NK-92 treated with Interleukin-12 subunit alpha and Interleukin-12 subunit beta, amount 100 ng/mL, for 24 hours (cell line): ENCODE data around the gene CASP1.
A peak's percentile ranks its signal among the peaks of the same experiment; 100 is the strongest.
"Not testable (repeated sequence)": the region's sequence is repeated elsewhere in the genome, so short reads cannot be mapped to it uniquely, and the experiment has no call there.

Experiments
- DNase-seq: peaks from one replicate; lab custom pipeline; 2025; lab: John Stamatoyannopoulos, UW

CASP1 gene

GRCh38 chr11:105045676-105046296 lies 10.8 kb upstream of the CASP1 start:
- no peak for DNase-seq

GRCh38 chr11:105044557-105045524 lies 9.9 kb upstream of the CASP1 start, which contains the start of gene CARD16:
CARD16 (minus strand) TSS chr11:105045335; CDS start chr11:105045297, 38 bp downstream.
- DNase-seq: not testable (repeated sequence)

GRCh38 chr11:105042178-105042577 lies 7.2 kb upstream of the CASP1 start:
- DNase-seq: no peak

- DNase-seq: no peak
Observed at GRCh38 chr11:105040703-105041102, 5.8 kb upstream of the CASP1 start.

GRCh38 chr11:105034388-105034787 lies 556 bp downstream of the CASP1 start:
- not testable (repeated sequence) for DNase-seq

GRCh38 chr11:105033781-105034180 lies 1.2 kb downstream of the CASP1 start:
- DNase-seq: no peak

GRCh38 chr11:105033343-105033742 lies 1.6 kb downstream of the CASP1 start:
- no peak for DNase-seq

GRCh38 chr11:105032495-105032894 lies 2.4 kb downstream of the CASP1 start:
- DNase-seq: no peak

- DNase-seq: no peak
Observed at GRCh38 chr11:105027678-105028077, 7.3 kb downstream of the CASP1 start.

- DNase-seq: no peak
Observed at GRCh38 chr11:105024394-105024793, 10.6 kb downstream of the CASP1 start.

GRCh38 chr11:105023003-105023402 lies 11.9 kb downstream of the CASP1 start, which contains the start of gene CASP5:
CASP5 (minus strand) TSS chr11:105023168; CDS start chr11:105023136, 32 bp downstream.
- DNase-seq: no peak

GRCh38 chr11:105022527-105022926 lies 12.4 kb downstream of the CASP1 start:
- DNase-seq: no peak

GRCh38 chr11:105007463-105007862 lies 27.5 kb downstream of the CASP1 start:
- DNase-seq: no peak

GRCh38 chr11:105005451-105005845 lies 29.5 kb downstream of the CASP1 start:
- DNase-seq: no peak

GRCh38 chr11:105004021-105004420 lies 30.9 kb downstream of the CASP1 start:
- DNase-seq: no peak

GRCh38 chr11:105003151-105003550 lies 31.8 kb downstream of the CASP1 start:
- no peak for DNase-seq

- DNase-seq: peak; percentile 10
Observed at GRCh38 chr11:105000797-105001196, 34.1 kb downstream of the CASP1 start.

- DNase-seq: no peak
Observed at GRCh38 chr11:105000167-105000566, 34.8 kb downstream of the CASP1 start.

GRCh38 chr11:104999721-105000120 lies 35.2 kb downstream of the CASP1 start:
- no peak for DNase-seq

GRCh38 chr11:104997288-104997687 lies 37.7 kb downstream of the CASP1 start:
- DNase-seq: no peak

GRCh38 chr11:104995001-104995408 lies 39.9 kb downstream of the CASP1 start:
- no peak for DNase-seq

GRCh38 chr11:104992781-104993180 lies 42.2 kb downstream of the CASP1 start:
- no peak for DNase-seq

- DNase-seq: no peak
Observed at GRCh38 chr11:104991994-104992393, 43.0 kb downstream of the CASP1 start.
